PC-3 (cell line): Measurements from ENCODE around the gene ZFP90. TPM values are rescaled to one million over a fixed set of nuclear protein-coding genes. Genes with fewer than 3 reads are reported as not detected.

ENCODE experiments used
- ATAC-seq: fragments of 200-7000 bp; cut with Tn5 transposase; 2 replicates; pipeline ENCODE4 v1.9.1; 2020; ENCODE audit warnings: mild to moderate bottlenecking, moderate library complexity
- BruUV-seq: library from RNA; stranded (reverse); fragments of 400-500 nt; replicated peaks from 2 replicates; lab custom pipeline; 2021; lab: Mats Ljungman, UMichigan
- CTCF ChIA-PET: fragments of 300-600 bp; sonication (Branson Sonifier 250); formaldehyde crosslinking; loops from one replicate; lab custom pipeline; 2022; ENCODE audit warnings: antibody characterized with exemption; lab: Charles Lee
- POLR2A ChIA-PET: fragments of 300-600 bp; sonication (Branson Sonifier 250); formaldehyde crosslinking; loops from one replicate; lab custom pipeline; 2022; ENCODE audit warnings: antibody characterized with exemption; ENCODE audit not compliant: unreplicated experiment; lab: Charles Lee
- DNase-seq: peaks from one replicate; pipeline ENCODE4 v3.0.0-alpha.2; 2015
- H2AFZ ChIP-seq: fragments of 300-600 bp; sonication (generic); 2 replicates; pipeline ENCODE4 v1.6.0; 2016; ENCODE audit warnings: antibody characterized with exemption, low read length
- H3F3A ChIP-seq: fragments of 300-600 bp; sonication (generic); one replicate; pipeline ENCODE4 v1.6.0; 2017; ENCODE audit warnings: antibody characterized with exemption, low read length, control low read depth, mild to moderate bottlenecking; ENCODE audit not compliant: unreplicated experiment
- H3K27ac ChIP-seq: fragments of 300-600 bp; sonication (generic); 2 replicates; pipeline ENCODE4 v1.5.1; 2016; ENCODE audit warnings: mild to moderate bottlenecking, low read length
- H3K27me3 ChIP-seq: fragments of 300-600 bp; sonication (generic); 2 replicates; pipeline ENCODE4 v1.6.1; 2016; ENCODE audit warnings: low read length, mixed read lengths
- H3K36me3 ChIP-seq: fragments of 300-600 bp; sonication (generic); 2 replicates; pipeline ENCODE4 v1.6.1; 2016; ENCODE audit warnings: low read depth, mixed run types, low read length, mixed read lengths
- H3K4me1 ChIP-seq: fragments of 300-600 bp; sonication (generic); 2 replicates; pipeline ENCODE4 v1.5.1; 2016; ENCODE audit warnings: low read length; ENCODE audit not compliant: insufficient read depth
- H3K4me2 ChIP-seq: fragments of 300-600 bp; sonication (generic); 2 replicates; pipeline ENCODE4 v1.6.0; 2016; ENCODE audit warnings: low read length
- H3K4me3 ChIP-seq: fragments of 300-600 bp; sonication (generic); 2 replicates; pipeline ENCODE4 v1.5.1; 2016; ENCODE audit warnings: mild to moderate bottlenecking, low read length, mixed read lengths
- H3K79me2 ChIP-seq: fragments of 300-600 bp; sonication (generic); 2 replicates; pipeline ENCODE4 v1.6.1; 2017; ENCODE audit warnings: low read length, mixed read lengths
- H3K9ac ChIP-seq: fragments of 300-600 bp; sonication (generic); 2 replicates; pipeline ENCODE4 v1.6.0; 2016; ENCODE audit warnings: mild to moderate bottlenecking, low read length
- H3K9me2 ChIP-seq: fragments of 300-600 bp; sonication (generic); replicated peaks from 2 replicates; pipeline ENCODE4 v1.6.1; 2016; ENCODE audit warnings: mixed run types, low read length, mixed read lengths
- H3K9me3 ChIP-seq: fragments of 300-600 bp; sonication (generic); 2 replicates; pipeline ENCODE4 v1.6.1; 2016; ENCODE audit warnings: low read length, mixed read lengths
- H4K20me1 ChIP-seq: fragments of 300-600 bp; sonication (generic); 2 replicates; pipeline ENCODE4 v1.6.1; 2016; ENCODE audit warnings: low read length, mixed read lengths
- EZH2 ChIP-seq: fragments of 300-600 bp; sonication (generic); IDR thresholded peaks from one replicate; pipeline ENCODE4 v1.6.1; 2017; ENCODE audit warnings: antibody characterized with exemption, mild to moderate bottlenecking, low read length; ENCODE audit not compliant: unreplicated experiment
- EZH2phosphoT487 ChIP-seq: fragments of 300-600 bp; sonication (generic); IDR thresholded peaks from 2 replicates; pipeline ENCODE4 v1.6.1; 2018; ENCODE audit warnings: mild to moderate bottlenecking, antibody characterized with exemption, low read length, borderline replicate concordance
- intact Hi-C: fragments of 100-400 bp; cut with micrococcal nuclease; formaldehyde crosslinking; loops from 2 replicates; pipeline ENCODE4 v1.9.0; 2023
- total RNA-seq: library from RNA; depleted of rRNA; stranded (reverse); fragments of >200 nt; gene quantifications from 2 replicates; pipeline ENCODE4 v1.2.3, GENCODE V29; 2014
- TF ChIP-seq, protein P1 (sequence below): fragments of 300-600 bp; sonication (generic); conservative IDR thresholded peaks from 2 replicates; pipeline ENCODE4 v1.5.1; 2017; ENCODE audit warnings: antibody characterized with exemption, low read depth, mild to moderate bottlenecking, low read length

ZFP90 gene
- total RNA-seq, 1 experiment from 2014 or later: 18.9 TPM

DNA sequence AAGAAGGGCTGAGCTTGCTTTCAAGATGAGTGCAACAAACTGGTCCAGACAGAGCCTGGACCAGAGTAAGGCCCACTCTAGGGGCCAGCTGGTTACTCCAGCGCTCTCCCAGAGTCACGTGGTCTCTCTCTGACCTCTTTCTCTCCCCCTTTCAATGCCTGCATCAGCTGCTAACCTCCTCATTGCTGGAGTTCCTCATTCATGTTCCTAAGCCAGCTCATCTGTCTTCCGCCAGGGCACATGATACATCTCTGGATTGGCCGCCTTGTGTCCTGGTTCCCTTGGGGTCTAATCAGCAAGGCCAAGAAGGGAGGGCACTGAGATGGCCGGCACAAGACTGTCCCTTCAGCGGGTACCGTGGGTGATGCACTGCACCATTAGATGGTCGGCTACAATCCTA, 26.9 kb upstream of the ZFP90 start:
- no peaks in the 10 kb centered on the region for H3K27me3 ChIP-seq
- CTCF ChIA-PET: no interaction called here
- intact Hi-C loops: no loop called here
- H3K79me2 ChIP-seq: no peaks in the 10 kb centered on the region
- H3K4me2 ChIP-seq: no peak overlapping the region
- no peaks in the 10 kb centered on the region for H4K20me1 ChIP-seq
- H3K4me1 ChIP-seq: no peaks in the 10 kb centered on the region
- H2AFZ ChIP-seq: no peak overlapping the region
- no peaks in the 10 kb centered on the region for H3F3A ChIP-seq
- no peak overlapping the region for H3K9ac ChIP-seq
- no peaks in the 10 kb centered on the region for H3K36me3 ChIP-seq
- no peaks in the 10 kb centered on the region for H3K9me3 ChIP-seq
- DNase-seq: no peak
- POLR2A ChIA-PET: no interaction called here
- no peak overlapping the region for H3K4me3 ChIP-seq
- H3K9me2 ChIP-seq: no peaks in the 10 kb centered on the region
- ATAC-seq: no peak
- TF ChIP-seq EZH2phosphoT487 (no peak), EZH2 (no peak)
- TF ChIP-seq, protein P1, sequence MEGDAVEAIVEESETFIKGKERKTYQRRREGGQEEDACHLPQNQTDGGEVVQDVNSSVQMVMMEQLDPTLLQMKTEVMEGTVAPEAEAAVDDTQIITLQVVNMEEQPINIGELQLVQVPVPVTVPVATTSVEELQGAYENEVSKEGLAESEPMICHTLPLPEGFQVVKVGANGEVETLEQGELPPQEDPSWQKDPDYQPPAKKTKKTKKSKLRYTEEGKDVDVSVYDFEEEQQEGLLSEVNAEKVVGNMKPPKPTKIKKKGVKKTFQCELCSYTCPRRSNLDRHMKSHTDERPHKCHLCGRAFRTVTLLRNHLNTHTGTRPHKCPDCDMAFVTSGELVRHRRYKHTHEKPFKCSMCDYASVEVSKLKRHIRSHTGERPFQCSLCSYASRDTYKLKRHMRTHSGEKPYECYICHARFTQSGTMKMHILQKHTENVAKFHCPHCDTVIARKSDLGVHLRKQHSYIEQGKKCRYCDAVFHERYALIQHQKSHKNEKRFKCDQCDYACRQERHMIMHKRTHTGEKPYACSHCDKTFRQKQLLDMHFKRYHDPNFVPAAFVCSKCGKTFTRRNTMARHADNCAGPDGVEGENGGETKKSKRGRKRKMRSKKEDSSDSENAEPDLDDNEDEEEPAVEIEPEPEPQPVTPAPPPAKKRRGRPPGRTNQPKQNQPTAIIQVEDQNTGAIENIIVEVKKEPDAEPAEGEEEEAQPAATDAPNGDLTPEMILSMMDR: no peak
- H3K27ac ChIP-seq: no peak overlapping the region
- BruUV-seq: no TSS peak

DNA sequence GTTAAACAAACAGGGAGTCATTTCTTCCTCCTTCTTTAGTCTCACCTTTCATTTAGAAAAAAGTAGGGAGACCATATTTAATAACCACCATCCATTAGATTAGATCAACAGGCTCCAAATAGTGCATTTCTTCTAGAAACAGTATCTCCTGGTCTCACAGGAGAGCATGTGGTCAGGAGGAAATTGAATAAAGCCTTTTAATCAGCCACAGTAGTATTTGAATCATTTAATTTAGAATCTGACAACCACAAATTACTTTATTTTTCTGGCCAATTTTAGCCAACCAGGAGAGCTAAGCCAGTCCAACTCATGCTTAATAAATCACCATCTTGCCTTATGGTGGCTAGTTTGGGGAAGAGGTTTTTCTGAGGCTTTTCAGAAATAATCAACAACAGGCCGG, 26.3 kb upstream of the ZFP90 start:
- H3K4me2 ChIP-seq: no peak overlapping the region
- H3K79me2 ChIP-seq: no peaks in the 10 kb centered on the region
- no peaks in the 10 kb centered on the region for H4K20me1 ChIP-seq
- POLR2A ChIA-PET: no interaction called here
- DNase-seq (no peak), ATAC-seq (no peak)
- H3K36me3 ChIP-seq: no peaks in the 10 kb centered on the region
- no peak overlapping the region for H3K9ac ChIP-seq
- H3K27me3 ChIP-seq: no peaks in the 10 kb centered on the region
- H3F3A ChIP-seq: no peaks in the 10 kb centered on the region
- no TSS peak for BruUV-seq
- no peak overlapping the region for H3K4me3 ChIP-seq
- H3K4me1 ChIP-seq: no peaks in the 10 kb centered on the region
- intact Hi-C loops: no loop called here
- H2AFZ ChIP-seq: no peak overlapping the region
- no peaks in the 10 kb centered on the region for H3K9me3 ChIP-seq
- no peak overlapping the region for H3K27ac ChIP-seq
- TF ChIP-seq, protein P1: no peak
- TF ChIP-seq EZH2: no peak
- TF ChIP-seq EZH2phosphoT487: no peak
- H3K9me2 ChIP-seq: no peaks in the 10 kb centered on the region
- CTCF ChIA-PET: no interaction called here

DNA sequence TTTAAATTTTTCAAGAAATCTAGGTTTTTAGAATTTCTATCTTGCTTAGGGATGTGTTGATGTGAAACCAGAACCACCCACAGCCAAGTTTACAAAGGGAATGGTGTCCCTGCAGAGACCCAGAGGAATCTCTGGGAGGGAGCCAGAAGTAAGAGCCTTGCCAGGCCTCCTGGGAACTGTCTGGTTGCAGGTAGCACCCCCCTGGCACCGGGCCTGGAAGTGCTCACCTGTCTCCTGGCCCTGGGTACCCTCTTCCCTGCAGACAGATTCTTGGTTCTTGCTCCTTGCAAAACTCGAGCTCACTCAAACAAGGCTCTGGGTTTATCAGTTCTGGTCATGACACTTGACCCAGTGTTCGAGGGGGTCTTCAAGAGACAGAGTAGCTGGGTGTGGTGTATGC, 24.6 kb upstream of the ZFP90 start:
- Histone ChIP-seq H3K27ac (no peak overlapping the region), H3K79me2 (no peaks in the 10 kb centered on the region), H3K9ac (no peak overlapping the region), H3K9me3 (no peaks in the 10 kb centered on the region), H3K4me3 (no peak overlapping the region), H3F3A (no peaks in the 10 kb centered on the region), H3K9me2 (no peaks in the 10 kb centered on the region), H3K27me3 (no peaks in the 10 kb centered on the region), H4K20me1 (no peaks in the 10 kb centered on the region), H3K4me2 (no peak overlapping the region), H3K36me3 (no peaks in the 10 kb centered on the region), H3K4me1 (no peaks in the 10 kb centered on the region), H2AFZ (no peak overlapping the region)
- ChIA-PET POLR2A (no interaction called here), CTCF (no interaction called here)
- TF ChIP-seq, protein P1: no peak
- TF ChIP-seq EZH2phosphoT487 (no peak), EZH2 (no peak)
- intact Hi-C loops: no loop called here
- BruUV-seq: no TSS peak
- DNase-seq: no peak
- ATAC-seq: no peak
